CD4-positive, alpha-beta T cell treated with Interleukin-15 for 4 hours (primary cell): Measurements from ENCODE around the gene ROR2.
"Not testable (repeated sequence)": the region's sequence is repeated elsewhere in the genome, so short reads cannot be mapped to it uniquely, and the experiment has no call there.

ENCODE experiments used
- DNase-seq: peaks from one replicate; pipeline ENCODE4 v3.0.0-alpha.2; 2020; ENCODE audit warnings: low spot score

ROR2 gene

GRCh38 chr9:91678807-91679580, 271.0 kb downstream of the ROR2 start:
- no peak for DNase-seq

GRCh38 chr9:91677822-91678436, 272.1 kb downstream of the ROR2 start:
- no peak for DNase-seq

GRCh38 chr9:91677331-91677730, 272.7 kb downstream of the ROR2 start:
- DNase-seq: no peak

GRCh38 chr9:91676046-91676445, 274.0 kb downstream of the ROR2 start:
- no peak for DNase-seq

GRCh38 chr9:91664663-91665062, 285.4 kb downstream of the ROR2 start:
- DNase-seq: no peak

GRCh38 chr9:91663858-91664257, 286.2 kb downstream of the ROR2 start:
- no peak for DNase-seq

GRCh38 chr9:91661451-91661850, 288.6 kb downstream of the ROR2 start:
- no peak for DNase-seq

GRCh38 chr9:91660521-91660920, 289.5 kb downstream of the ROR2 start:
- DNase-seq: no peak

- no peak for DNase-seq
These were observed 290.2 kb downstream of the ROR2 start for GRCh38 chr9:91659529-91660495.

GRCh38 chr9:91658513-91659105, 291.4 kb downstream of the ROR2 start:
- no peak for DNase-seq

- no peak for DNase-seq
These were observed 292.5 kb downstream of the ROR2 start for GRCh38 chr9:91657501-91657900.

- no peak for DNase-seq
These were observed 294.4 kb downstream of the ROR2 start for GRCh38 chr9:91655658-91656057.

GRCh38 chr9:91655215-91655614, 294.8 kb downstream of the ROR2 start:
- no peak for DNase-seq

GRCh38 chr9:91654527-91654926, 295.5 kb downstream of the ROR2 start:
- DNase-seq: no peak

- no peak for DNase-seq
These were observed 302.7 kb downstream of the ROR2 start for GRCh38 chr9:91647371-91647770.

- no peak for DNase-seq
These were observed 303.3 kb downstream of the ROR2 start for GRCh38 chr9:91646702-91647101.

GRCh38 chr9:91644433-91644832, 305.6 kb downstream of the ROR2 start:
- DNase-seq: no peak

- no peak for DNase-seq
These were observed 306.4 kb downstream of the ROR2 start for GRCh38 chr9:91643481-91644077.

- DNase-seq: no peak
These were observed 307.3 kb downstream of the ROR2 start for GRCh38 chr9:91642771-91643170.

- no peak for DNase-seq
These were observed 309.6 kb downstream of the ROR2 start for GRCh38 chr9:91640428-91640827.

GRCh38 chr9:91639054-91639453, 311.0 kb downstream of the ROR2 start:
- DNase-seq: no peak

GRCh38 chr9:91634832-91635231, 315.2 kb downstream of the ROR2 start:
- not testable (repeated sequence) for DNase-seq
